ENCODE data around the gene TMEM200A. TPM values are rescaled to one million over a fixed set of nuclear protein-coding genes. Genes with fewer than 3 reads are reported as not detected.

Gene TMEM200A
- total and polyA plus RNA-seq, 2 experiments from 2014 or later: 44.5 to 47.0 TPM

DNA sequence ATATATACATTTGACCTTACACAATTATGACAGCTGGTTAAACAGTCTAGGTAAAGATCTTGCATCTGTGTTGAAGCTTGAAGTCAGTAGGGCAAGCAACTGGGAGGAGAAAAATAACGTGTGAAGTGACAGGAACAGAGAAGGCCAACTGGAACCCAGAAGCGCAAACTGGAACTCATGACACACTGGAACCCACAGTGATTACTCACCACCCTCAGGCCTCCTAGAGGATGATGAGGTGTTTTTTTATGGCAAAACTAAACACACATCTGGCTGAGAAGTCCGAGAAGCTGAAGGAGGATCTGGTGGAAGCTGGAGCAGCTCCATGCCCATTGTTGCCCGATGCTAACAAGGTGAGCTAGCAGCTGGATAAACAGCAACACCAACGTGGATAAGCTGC, 108.1 kb downstream of the TMEM200A start:
- Histone ChIP-seq H3K4me3 (no peak overlapping the region), H3K4me1 (ENCODE audit: insufficient read depth) (peaks cover 16% of the 10 kb centered on the region), H3K9ac (no peak overlapping the region), H3F3A (ENCODE audit: insufficient read depth) (peaks cover 12% of the 10 kb centered on the region), H3K79me2 (ENCODE audit: insufficient read depth) (no peaks in the 10 kb centered on the region), H3K36me3 (ENCODE audit: low read depth) (no peaks in the 10 kb centered on the region), H3K4me2 (ENCODE audit: unreplicated experiment) (peak overlapping the region; percentile 14), H3K27me3 (replicated peaks; ENCODE audit: insufficient read depth) (no peaks in the 10 kb centered on the region), H3K9me2 (ENCODE audit: insufficient read depth) (no peaks in the 10 kb centered on the region), H4K20me1 (ENCODE audit: insufficient read depth) (no peaks in the 10 kb centered on the region), H2AFZ (no peak overlapping the region), H3K27ac (peak overlapping the region; percentile 46), H3K9me3 (ENCODE audit: low read depth) (peaks cover 5% of the 10 kb centered on the region)
- TF ChIP-seq EZH2 (IDR thresholded peaks at IDR 0.05; ENCODE audit: insufficient read depth, poor library complexity, severe bottlenecking) (no peak), EZH2phosphoT487 (IDR thresholded peaks at IDR 0.05; ENCODE audit: insufficient read depth, low read depth) (no peak)
- in situ Hi-C loops (cut with MboI): no loop called here
- peak; percentile 94 for DNase-seq
- 12 to 24% methylated on average over 5 of the region's 5 CpGs for WGBS, 2 experiments (ENCODE audit: low coverage in 1 of 2, low lambda C conversion rate in 2 of 2, missing lambda C conversion rate in 2 of 2)

DNA sequence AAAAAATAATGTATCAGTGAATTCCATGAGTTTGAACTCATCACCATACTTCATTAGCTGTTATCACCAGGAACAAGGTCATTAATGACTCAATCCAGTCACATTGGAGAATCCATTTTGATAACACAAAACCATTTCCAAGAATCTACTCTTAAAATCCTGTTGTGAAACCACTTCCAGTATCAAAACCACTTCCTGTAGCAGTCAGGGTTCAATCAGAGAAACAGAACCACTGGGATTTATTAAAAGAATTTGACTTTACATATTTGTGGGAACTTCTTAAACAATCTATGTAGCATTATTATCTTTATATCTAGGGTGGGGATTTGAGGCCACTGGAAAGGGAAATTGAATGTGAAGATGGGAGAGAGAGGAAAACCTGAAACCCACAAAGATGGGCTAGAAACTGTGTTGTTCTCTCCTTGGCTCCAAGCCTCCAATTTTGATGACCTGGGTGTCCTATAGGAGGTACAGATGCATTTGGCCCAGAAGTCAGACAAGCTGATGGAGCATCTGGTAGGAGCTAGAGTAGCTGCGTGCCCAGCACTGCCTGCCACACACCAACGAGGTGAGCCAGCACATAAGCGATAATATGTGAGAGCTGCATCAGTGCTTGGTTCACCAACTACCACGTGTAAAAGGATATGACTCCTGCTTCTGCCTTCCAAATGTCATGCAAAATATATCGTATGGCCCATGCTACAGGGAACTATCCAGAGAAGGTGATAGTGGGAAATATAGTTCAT, 117.0 kb downstream of the TMEM200A start:
- no peak overlapping the region for H2AFZ ChIP-seq

DNA sequence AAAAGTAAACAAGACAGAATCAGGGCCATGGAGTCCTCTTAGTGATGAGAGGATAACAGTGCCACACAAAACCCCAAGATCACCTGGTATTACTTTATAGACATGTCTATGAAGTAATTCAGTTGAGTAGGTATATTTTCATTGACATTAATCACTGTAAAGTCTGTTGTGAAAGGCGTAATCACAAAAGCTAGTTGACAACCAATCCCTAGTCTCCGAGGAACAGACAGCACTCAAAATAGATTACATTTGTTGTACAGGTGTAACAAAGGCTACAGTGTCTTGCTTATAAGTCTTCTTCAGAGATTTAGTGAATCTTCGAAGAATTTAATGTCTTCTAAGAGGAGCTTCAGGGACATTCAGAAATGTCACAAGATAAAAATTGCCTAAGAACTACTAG, 120.1 kb downstream of the TMEM200A start:
- Histone ChIP-seq H2AFZ (no peak overlapping the region), H3K9me2 (ENCODE audit: insufficient read depth) (no peaks in the 10 kb centered on the region), H3K79me2 (ENCODE audit: insufficient read depth) (no peaks in the 10 kb centered on the region), H3K9ac (no peak overlapping the region), H3K4me2 (ENCODE audit: unreplicated experiment) (no peak overlapping the region), H3K4me1 (ENCODE audit: insufficient read depth) (peaks cover 13% of the 10 kb centered on the region), H3K9me3 (ENCODE audit: low read depth) (no peaks in the 10 kb centered on the region), H3K4me3 (no peak overlapping the region), H3F3A (ENCODE audit: insufficient read depth) (peaks cover 14% of the 10 kb centered on the region), H3K36me3 (ENCODE audit: low read depth) (no peaks in the 10 kb centered on the region), H3K27me3 (replicated peaks; ENCODE audit: insufficient read depth) (no peaks in the 10 kb centered on the region), H3K27ac (no peak overlapping the region), H4K20me1 (ENCODE audit: insufficient read depth) (no peaks in the 10 kb centered on the region)
- in situ Hi-C loops (cut with MboI): no loop called here
- 92 to 95% methylated on average over 3 of the region's 3 CpGs for WGBS, 2 experiments (ENCODE audit: low coverage in 1 of 2, low lambda C conversion rate in 2 of 2, missing lambda C conversion rate in 2 of 2)
- no peak for DNase-seq
- TF ChIP-seq EZH2phosphoT487 (IDR thresholded peaks at IDR 0.05; ENCODE audit: insufficient read depth, low read depth): no peak
- no peak for TF ChIP-seq EZH2 (IDR thresholded peaks at IDR 0.05; ENCODE audit: insufficient read depth, poor library complexity, severe bottlenecking)

More for the DNA sequence above, 117.0 kb downstream of the TMEM200A start:
- Histone ChIP-seq H3K27me3 (replicated peaks; ENCODE audit: insufficient read depth) (no peaks in the 10 kb centered on the region), H3K36me3 (ENCODE audit: low read depth) (no peaks in the 10 kb centered on the region), H3K9me3 (ENCODE audit: low read depth) (no peaks in the 10 kb centered on the region), H3K27ac (no peak overlapping the region), H3K4me3 (no peak overlapping the region), H3K4me2 (ENCODE audit: unreplicated experiment) (no peak overlapping the region), H3K79me2 (ENCODE audit: insufficient read depth) (no peaks in the 10 kb centered on the region), H3F3A (ENCODE audit: insufficient read depth) (peaks cover 14% of the 10 kb centered on the region), H3K9ac (no peak overlapping the region), H3K9me2 (ENCODE audit: insufficient read depth) (no peaks in the 10 kb centered on the region), H3K4me1 (ENCODE audit: insufficient read depth) (peaks cover 13% of the 10 kb centered on the region), H4K20me1 (ENCODE audit: insufficient read depth) (no peaks in the 10 kb centered on the region)
- 81 to 85% methylated on average over 5 of the region's 5 CpGs for WGBS, 2 experiments (ENCODE audit: low coverage in 1 of 2, low lambda C conversion rate in 2 of 2, missing lambda C conversion rate in 2 of 2)
- TF ChIP-seq EZH2 (IDR thresholded peaks at IDR 0.05; ENCODE audit: insufficient read depth, poor library complexity, severe bottlenecking) (no peak), EZH2phosphoT487 (IDR thresholded peaks at IDR 0.05; ENCODE audit: insufficient read depth, low read depth) (no peak)
- in situ Hi-C loops (cut with MboI): no loop called here
- peak; percentile 29 for DNase-seq

DNA sequence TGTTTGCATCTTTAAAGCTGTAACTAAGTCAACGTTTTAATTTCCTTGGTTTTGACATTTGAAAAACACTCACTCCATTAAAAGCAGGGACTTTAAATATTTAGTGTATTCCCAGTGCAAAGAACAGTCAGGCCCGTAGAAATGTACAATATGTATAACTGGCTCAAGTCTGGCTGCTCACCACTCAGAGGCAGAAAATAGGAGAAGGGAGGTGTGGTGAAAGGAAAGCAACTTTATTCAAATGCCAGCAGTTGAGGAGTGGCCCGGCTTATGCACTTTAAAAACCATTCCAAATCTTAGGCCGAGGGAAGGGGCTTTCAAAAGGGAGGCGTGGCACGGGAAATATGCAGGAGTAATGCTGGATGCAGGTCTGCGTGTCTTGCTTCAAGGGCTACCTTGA, 120.6 kb downstream of the TMEM200A start:
- WGBS, 2 experiments (ENCODE audit: low coverage in 1 of 2, low lambda C conversion rate in 2 of 2, missing lambda C conversion rate in 2 of 2): 77 to 83% methylated on average over 7 of the region's 7 CpGs
- Histone ChIP-seq H3K4me2 (ENCODE audit: unreplicated experiment) (no peak overlapping the region), H3K4me1 (ENCODE audit: insufficient read depth) (peaks cover 13% of the 10 kb centered on the region), H3K36me3 (ENCODE audit: low read depth) (no peaks in the 10 kb centered on the region), H2AFZ (no peak overlapping the region), H3K27me3 (replicated peaks; ENCODE audit: insufficient read depth) (no peaks in the 10 kb centered on the region), H3F3A (ENCODE audit: insufficient read depth) (peaks cover 14% of the 10 kb centered on the region), H4K20me1 (ENCODE audit: insufficient read depth) (no peaks in the 10 kb centered on the region), H3K4me3 (no peak overlapping the region), H3K27ac (no peak overlapping the region), H3K79me2 (ENCODE audit: insufficient read depth) (no peaks in the 10 kb centered on the region), H3K9ac (no peak overlapping the region), H3K9me3 (ENCODE audit: low read depth) (no peaks in the 10 kb centered on the region), H3K9me2 (ENCODE audit: insufficient read depth) (no peaks in the 10 kb centered on the region)
- no peak for DNase-seq
- in situ Hi-C loops (cut with MboI): no loop called here
- TF ChIP-seq EZH2 (IDR thresholded peaks at IDR 0.05; ENCODE audit: insufficient read depth, poor library complexity, severe bottlenecking) (no peak), EZH2phosphoT487 (IDR thresholded peaks at IDR 0.05; ENCODE audit: insufficient read depth, low read depth) (no peak)
